ENCODE measurements around the gene PDE1A.

GRCh38 chr2:182426918-182427240 lies at the start of gene PDE1A:
- TF ChIP-seq EZH2 (IDR thresholded peaks at IDR 0.05; ENCODE audit: borderline replicate concordance, low read length) (no peak), CTCF (conservative IDR thresholded peaks at IDR 0.05 in 1 of 2, IDR thresholded peaks at IDR 0.05 in 1 of 2; ENCODE audit: extremely low read depth in 1 of 2, insufficient read depth in 1 of 2, low read depth in 1 of 2, low read length in 2 of 2) (no peak)
